ENCODE data around the gene NR2C1.

DNA sequence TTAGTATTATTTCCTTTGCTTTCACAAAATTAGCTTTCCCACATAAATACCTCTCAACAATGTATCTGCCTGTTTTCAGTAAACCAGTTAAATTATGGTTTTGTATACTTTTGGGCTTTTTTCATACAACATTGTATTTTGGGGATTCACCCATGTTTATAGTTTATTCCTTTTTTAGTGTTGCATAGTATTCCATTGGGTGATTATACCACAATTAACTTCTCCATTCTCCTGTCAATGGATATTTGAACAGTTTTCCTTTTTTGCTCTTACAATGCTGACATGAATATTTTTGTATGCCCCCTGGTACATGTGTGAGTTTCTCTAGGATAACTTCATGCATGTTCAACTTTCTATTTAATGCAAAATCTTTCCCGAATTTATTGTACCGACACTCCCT is 57.3 kb downstream of the NR2C1 start:
- TF ChIP-seq, protein P1, sequence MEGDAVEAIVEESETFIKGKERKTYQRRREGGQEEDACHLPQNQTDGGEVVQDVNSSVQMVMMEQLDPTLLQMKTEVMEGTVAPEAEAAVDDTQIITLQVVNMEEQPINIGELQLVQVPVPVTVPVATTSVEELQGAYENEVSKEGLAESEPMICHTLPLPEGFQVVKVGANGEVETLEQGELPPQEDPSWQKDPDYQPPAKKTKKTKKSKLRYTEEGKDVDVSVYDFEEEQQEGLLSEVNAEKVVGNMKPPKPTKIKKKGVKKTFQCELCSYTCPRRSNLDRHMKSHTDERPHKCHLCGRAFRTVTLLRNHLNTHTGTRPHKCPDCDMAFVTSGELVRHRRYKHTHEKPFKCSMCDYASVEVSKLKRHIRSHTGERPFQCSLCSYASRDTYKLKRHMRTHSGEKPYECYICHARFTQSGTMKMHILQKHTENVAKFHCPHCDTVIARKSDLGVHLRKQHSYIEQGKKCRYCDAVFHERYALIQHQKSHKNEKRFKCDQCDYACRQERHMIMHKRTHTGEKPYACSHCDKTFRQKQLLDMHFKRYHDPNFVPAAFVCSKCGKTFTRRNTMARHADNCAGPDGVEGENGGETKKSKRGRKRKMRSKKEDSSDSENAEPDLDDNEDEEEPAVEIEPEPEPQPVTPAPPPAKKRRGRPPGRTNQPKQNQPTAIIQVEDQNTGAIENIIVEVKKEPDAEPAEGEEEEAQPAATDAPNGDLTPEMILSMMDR (IDR thresholded peaks at IDR 0.05; ENCODE audit: low read depth, low read length): no peak
- no peak for TF ChIP-seq POLR2A (IDR thresholded peaks at IDR 0.05; ENCODE audit: extremely low read depth, insufficient read length)
- TF ChIP-seq, protein P2, sequence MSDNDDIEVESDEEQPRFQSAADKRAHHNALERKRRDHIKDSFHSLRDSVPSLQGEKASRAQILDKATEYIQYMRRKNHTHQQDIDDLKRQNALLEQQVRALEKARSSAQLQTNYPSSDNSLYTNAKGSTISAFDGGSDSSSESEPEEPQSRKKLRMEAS (IDR thresholded peaks at IDR 0.05; ENCODE audit: low read depth, low read length): no peak
- no peak for TF ChIP-seq MYC (IDR thresholded peaks at IDR 0.05; ENCODE audit: low read depth, low read length)

Measured in NB4 (cell line).